ENCODE measurements around the gene DOCK8. TPM values are rescaled to one million over a fixed set of nuclear protein-coding genes. Genes with fewer than 3 reads are reported as not detected.

DOCK8 gene
- total RNA-seq, 1 donor from 2014 or later: 31.0 TPM

GRCh38 chr9:266228-266627 lies 51.6 kb downstream of the DOCK8 start:
- DNase-seq (ENCODE audit: low spot score): no peak

- DNase-seq (ENCODE audit: low spot score): no peak
Measured at GRCh38 chr9:268616-269015, 54.0 kb downstream of the DOCK8 start.

- no peak for DNase-seq (ENCODE audit: low spot score)
Measured at GRCh38 chr9:269081-269711, 54.5 kb downstream of the DOCK8 start.

- DNase-seq (ENCODE audit: low spot score): no peak
Measured at GRCh38 chr9:270657-271237, 56.1 kb downstream of the DOCK8 start.

GRCh38 chr9:272251-273213 lies 57.9 kb downstream of the DOCK8 start:
- DNase-seq (ENCODE audit: low spot score): no peak

GRCh38 chr9:274406-274805 lies 59.7 kb downstream of the DOCK8 start:
- no peak for DNase-seq (ENCODE audit: low spot score)

- DNase-seq (ENCODE audit: low spot score): no peak
Measured at GRCh38 chr9:277601-278295, 63.1 kb downstream of the DOCK8 start.

- DNase-seq (ENCODE audit: low spot score): no peak
Measured at GRCh38 chr9:278651-279050, 64.0 kb downstream of the DOCK8 start.

- DNase-seq (ENCODE audit: low spot score): no peak
Measured at GRCh38 chr9:279674-280073, 65.0 kb downstream of the DOCK8 start.

GRCh38 chr9:281741-282645 lies 67.3 kb downstream of the DOCK8 start:
- no peak for DNase-seq (ENCODE audit: low spot score)

- no peak for DNase-seq (ENCODE audit: low spot score)
Measured at GRCh38 chr9:286071-286740, 71.5 kb downstream of the DOCK8 start.

GRCh38 chr9:289121-289520 lies 74.5 kb downstream of the DOCK8 start:
- DNase-seq (ENCODE audit: low spot score): no peak

GRCh38 chr9:292915-293314 lies 78.2 kb downstream of the DOCK8 start:
- no peak for DNase-seq (ENCODE audit: low spot score)

GRCh38 chr9:295576-295975 lies 80.9 kb downstream of the DOCK8 start:
- DNase-seq (ENCODE audit: low spot score): no peak

- DNase-seq (ENCODE audit: low spot score): no peak
Measured at GRCh38 chr9:296411-296810, 81.7 kb downstream of the DOCK8 start.

GRCh38 chr9:297104-297972 lies 82.7 kb downstream of the DOCK8 start:
- no peak for DNase-seq (ENCODE audit: low spot score)

GRCh38 chr9:303502-303901 lies 88.8 kb downstream of the DOCK8 start:
- no peak for DNase-seq (ENCODE audit: low spot score)

GRCh38 chr9:304106-304505 lies 89.4 kb downstream of the DOCK8 start:
- DNase-seq (ENCODE audit: low spot score): no peak
